ENCODE measurements around the gene PDCD2.

GRCh38 chr6:170564936-170565530 is 19.4 kb downstream of the PDCD2 start:
- TF ChIP-seq EP300 (IDR thresholded peaks at IDR 0.05), result no peak
- no peak for TF ChIP-seq POLR2A (IDR thresholded peaks at IDR 0.05)
- TF ChIP-seq CTCF (IDR thresholded peaks at IDR 0.05), result no peak

All from tibial nerve (tissue), 4 donors.